RCC 7860 (cell line): Measurements from ENCODE around the gene TRAIP.
"Not testable (repeated sequence)": the region's sequence is repeated elsewhere in the genome, so short reads cannot be mapped to it uniquely, and the experiment has no call there.

Experiments
- DNase-seq: peaks from one replicate; pipeline ENCODE4 v3.0.0-alpha.2; 2015; ENCODE audit warnings: low spot score
- FAIRE-seq: peaks from 2 replicates; lab custom pipeline; 2012; peaks lifted over from hg19 to GRCh38; lab: Jason Lieb, UNC

TRAIP gene, protein sequence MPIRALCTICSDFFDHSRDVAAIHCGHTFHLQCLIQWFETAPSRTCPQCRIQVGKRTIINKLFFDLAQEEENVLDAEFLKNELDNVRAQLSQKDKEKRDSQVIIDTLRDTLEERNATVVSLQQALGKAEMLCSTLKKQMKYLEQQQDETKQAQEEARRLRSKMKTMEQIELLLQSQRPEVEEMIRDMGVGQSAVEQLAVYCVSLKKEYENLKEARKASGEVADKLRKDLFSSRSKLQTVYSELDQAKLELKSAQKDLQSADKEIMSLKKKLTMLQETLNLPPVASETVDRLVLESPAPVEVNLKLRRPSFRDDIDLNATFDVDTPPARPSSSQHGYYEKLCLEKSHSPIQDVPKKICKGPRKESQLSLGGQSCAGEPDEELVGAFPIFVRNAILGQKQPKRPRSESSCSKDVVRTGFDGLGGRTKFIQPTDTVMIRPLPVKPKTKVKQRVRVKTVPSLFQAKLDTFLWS

DNA sequence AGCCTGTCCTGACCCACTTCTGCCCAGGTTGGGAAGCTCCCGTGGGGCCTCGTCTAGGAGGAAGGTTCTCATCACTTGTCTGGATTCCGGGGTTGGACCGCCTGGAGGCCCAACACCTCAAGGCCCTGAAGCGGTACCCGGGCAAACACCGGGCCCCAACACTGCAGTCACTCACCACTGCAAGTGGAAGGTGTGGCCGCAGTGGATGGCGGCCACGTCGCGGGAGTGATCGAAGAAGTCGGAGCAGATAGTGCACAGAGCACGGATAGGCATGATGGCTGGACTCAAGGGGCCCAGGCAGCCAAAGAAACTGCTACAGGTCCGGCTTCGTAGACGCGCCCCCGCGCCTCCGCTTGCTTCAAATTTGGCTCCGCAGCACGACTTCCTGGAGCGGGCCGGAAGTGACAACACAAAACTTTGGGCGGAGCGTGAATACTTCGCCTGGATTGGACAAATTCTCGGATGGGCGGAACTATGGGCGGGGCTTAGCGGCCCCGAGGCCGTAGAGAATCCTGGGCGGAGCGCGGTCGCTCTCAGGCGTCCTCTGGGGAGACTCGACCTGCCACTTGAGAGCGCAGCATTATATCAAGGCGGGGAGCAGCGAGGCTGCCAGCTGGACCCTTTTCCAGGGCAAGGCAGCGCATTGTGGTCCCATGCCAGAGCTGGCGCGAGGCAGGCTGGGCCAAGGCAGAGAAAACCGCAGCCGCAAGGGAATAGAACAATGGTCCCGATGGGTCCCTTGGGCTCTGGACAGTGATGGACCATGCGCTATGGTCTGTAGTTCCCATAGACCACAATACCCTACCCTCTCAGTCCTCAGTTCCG, at the start of gene TRAIP:
TSS of gene TRAIP (minus strand) at position 384 of the 825 bp plus-strand sequence. CDS start at position 273, 111 bp downstream.
- FAIRE-seq (peak; percentile 86), DNase-seq (peak; percentile 77)

DNA sequence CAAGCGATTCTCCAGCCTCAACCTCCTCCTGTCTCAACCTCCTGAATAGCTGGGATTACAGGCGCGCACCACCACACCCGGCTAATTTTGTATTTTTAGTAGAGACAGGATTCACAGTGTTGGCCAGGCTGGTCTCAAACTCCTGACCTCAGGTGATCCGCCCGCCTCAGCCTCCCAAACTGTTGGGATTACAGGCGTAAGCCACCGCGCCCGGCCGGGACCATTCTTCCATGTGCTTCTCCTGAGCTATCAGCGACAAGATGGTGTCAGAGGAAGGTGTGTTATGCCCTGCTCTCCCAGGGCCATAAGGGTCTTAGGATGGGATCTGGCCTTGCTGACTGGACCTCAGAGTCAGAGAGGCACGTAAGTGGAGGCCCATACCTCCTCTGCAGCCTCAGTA, 48.1 kb upstream of the TRAIP start:
- FAIRE-seq, DNase-seq: not testable (repeated sequence)

DNA sequence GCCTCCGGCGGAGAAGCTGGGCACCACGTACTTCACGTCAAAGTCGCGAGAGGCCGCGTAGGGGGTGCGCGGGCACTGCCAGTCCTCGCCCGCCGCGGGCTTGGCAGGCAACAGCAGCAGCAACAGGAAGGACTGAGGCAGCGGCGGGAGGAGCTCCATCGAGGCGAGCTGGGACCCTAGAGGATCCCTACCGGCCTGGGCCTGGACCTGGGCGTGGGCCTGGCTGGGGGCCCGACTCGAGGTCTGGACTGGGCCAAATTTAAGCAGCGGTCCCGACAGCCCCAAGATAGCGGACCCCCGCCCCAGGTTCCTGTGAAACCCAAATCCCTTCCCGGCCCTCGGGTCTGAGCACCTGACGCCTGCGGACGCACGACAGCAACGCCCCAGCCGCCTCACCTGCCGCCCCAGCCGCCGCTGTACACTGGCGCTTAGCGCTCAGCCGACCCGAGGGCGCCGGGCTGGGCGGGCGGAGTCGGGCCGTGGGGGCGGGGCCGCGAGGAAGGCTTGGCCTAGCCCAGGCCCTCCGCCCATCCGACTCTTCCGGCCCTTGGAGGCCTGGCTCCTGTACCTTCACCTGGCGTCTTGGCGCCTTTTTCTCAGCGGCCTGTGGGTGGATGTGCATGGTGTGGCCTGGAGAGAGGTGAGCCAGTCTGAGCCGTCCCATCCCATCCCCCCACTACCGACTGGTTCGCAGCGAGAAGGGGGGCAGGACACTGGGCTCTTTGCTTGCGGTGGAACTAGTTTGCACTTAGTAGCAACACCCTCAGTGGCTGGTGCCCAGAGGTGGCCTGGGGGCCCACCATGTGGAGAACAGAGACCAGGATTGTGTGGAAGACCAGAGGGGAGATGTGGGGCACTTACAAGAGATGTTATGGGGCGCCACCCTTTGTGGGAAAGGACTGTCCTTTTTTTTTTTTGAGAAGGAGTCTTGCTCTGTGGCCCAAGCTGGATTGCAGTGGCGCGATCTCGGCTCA, 47.4 kb upstream of the TRAIP start, which contains the start of gene MST1R:
TSS of gene MST1R (minus strand) at position 423 of the 974 bp plus-strand sequence. CDS start at position 159, 264 bp downstream.
- no peak for FAIRE-seq
- DNase-seq = no peak

DNA sequence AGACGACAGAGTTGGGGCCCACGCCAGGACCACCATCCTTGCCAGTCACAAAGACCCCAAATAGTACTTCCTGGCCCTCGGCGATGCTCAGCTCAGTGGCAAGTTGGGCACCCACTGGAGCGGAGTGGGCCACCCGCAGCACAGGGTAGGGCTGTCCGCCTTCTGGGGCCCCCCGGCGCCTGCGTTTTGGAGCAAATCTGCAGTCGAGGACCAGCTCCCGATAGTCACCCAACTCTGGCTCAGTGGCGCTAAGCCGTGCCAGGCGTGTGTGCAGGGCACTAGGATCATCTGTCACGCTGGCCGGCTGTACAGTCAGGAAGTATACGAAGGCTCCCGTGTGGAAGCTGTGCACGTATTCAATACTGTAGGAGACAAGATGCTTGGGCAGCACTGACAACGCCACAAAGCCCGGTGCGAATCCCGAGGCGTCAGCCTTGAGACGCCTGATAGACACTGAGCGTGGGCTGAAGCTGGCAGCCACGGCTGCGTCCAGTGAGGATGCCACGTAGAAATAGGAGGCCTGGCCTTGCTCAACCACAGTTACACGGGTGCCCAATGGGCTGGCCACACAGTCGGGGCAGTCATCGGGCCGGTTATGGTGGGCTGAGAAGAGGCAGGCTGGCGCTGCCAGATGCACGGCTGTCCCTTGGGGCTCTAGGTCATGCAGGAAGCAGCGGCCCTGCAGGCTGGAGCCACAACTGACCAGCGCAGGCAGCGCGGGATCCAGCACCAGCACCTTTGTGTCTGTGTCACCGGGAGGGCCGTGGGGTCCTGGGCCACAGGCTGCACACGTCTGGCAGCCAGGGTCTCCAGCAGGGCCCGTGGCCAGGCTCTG, 46.4 kb upstream of the TRAIP start:
- FAIRE-seq (no peak), DNase-seq (no peak)

DNA sequence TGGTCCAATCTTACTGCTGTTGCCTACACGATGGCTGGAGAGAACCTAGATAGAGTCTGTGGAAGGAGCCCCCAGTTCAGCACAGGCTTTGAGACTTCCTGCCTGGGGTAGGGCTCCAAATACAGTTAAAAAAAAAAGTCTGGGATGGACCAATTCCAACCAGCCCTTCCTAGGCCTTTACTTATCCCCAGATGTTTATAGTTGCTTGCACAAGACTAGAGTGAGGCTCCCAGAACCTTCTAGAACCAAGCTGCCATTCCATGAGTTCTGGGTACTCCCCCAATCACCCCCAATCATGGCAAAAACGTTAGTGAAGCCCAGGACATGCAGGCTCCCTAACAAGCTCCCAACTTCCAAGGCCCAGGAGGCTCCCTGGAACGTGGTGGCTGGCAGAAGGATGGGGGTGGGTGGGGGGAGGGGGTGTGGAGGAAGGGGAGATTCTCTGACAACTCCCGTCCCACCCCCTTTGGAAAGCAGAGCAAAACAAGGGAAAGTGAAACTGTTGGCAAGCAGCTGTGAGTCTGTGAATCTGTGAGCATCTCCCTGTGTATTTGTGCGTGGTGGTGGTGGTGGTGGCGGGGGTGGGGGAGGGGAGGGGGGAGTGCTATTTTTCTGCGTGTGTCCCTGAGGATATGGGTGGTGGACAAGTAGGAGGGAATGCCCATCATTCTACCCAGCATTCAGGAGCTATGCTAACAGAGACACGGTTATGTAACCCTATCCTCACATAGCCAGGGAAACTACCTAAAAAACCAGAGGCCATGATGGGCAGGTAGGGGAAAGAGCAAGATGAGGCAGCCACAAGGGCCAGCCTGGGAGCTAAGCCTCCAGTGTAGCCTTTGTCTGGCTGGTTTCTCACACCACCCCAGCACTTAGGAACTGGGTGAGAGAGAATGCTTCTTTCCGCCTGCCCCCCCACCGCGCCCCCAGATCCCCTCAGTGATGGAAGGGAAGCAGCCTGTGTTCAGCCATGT, 45.3 kb upstream of the TRAIP start:
- FAIRE-seq = no peak
- DNase-seq = no peak

DNA sequence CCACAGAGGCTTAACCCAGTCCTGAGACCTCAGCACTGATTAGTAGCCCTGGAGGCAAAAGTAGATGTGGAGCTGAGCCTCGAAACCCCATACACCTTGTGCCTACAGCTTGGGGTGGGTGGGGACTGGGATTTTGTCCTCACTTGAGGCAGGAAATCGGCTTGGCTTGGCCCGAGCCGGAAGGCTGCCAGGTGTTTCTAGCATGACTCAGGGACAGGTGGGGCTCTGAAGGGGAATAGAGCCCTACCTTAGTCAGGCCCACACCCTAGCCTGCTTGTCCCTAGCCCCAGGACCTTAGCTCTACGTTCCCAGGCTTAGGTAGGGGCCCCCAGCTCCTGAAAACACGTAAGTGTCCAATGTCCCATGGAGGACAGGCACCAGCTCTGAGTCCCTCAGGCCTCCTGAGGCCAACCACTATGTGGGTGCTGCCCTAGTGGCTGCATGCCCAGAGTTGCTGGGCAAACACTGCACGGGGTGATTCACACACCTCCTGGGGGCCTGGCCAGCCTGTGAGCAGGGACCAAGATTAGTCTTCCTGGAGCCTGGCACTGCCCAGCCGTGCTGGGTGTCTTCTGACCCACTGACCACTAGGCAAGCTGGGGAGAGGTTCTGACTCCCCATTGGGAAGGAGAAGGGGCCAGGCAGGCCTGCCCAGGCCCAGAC, 44.3 kb upstream of the TRAIP start:
- DNase-seq = peak; percentile 74
- FAIRE-seq = peak; percentile 78

DNA sequence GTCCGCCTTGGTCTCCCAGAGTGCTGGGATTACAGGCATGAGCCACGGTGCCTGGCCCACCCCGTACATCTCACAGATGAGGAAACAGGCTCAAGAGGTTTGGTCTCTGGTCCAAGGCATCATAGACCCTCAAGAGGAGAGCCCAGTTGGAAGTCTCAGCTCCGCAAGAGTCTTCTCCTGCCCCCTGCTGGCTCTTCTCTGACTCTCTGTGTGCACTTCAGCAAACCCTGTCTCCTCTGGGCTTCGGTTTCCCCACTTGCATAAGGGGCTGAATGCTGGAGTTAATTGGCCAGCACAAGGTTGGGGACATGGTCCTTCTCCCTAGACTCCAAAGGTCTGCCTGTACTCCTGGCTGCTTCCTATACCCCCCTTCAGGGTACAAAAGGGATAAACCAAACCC, 43.5 kb upstream of the TRAIP start:
- FAIRE-seq (no peak), DNase-seq (no peak)

DNA sequence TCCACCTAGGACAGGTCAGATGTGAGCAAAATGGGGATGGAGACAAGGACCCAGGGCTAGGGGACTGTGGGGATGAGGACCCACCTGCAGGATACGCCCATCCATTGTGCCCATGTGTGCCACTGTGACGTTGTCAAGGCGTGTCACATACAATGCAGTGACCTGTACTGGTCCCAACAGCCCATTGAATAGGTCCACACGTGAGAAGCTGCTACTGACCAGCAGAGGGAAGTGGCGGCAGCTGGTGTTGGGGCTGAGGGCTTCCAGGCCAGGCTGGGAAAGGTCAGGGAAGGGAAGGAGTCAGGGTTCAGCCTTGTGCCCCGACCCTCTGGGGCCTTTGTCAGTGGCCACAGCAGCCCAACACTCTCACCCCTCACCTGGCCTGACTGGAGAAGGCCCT, 42.6 kb upstream of the TRAIP start:
- FAIRE-seq (no peak), DNase-seq (no peak)

DNA sequence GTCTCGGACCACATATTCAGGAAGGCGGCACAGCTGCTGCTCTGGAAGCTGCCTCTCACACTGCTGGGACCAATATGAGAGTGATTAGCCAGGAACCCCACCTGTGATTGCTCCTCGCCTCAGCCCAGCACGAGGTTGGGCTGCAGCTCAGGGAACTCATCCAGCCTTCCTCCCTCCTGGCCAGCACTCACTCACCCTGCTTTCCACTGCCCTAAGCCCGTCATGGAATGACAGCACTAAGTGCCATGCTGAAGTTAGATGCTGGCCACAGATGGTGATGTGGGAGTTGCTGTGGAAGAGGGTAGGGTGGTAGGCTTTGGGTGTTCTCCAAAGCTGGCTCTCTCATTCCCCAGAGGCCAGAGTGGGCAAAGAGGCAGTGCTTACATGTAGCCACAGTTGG, 40.0 kb upstream of the TRAIP start:
- no peak for DNase-seq
- FAIRE-seq = no peak

DNA sequence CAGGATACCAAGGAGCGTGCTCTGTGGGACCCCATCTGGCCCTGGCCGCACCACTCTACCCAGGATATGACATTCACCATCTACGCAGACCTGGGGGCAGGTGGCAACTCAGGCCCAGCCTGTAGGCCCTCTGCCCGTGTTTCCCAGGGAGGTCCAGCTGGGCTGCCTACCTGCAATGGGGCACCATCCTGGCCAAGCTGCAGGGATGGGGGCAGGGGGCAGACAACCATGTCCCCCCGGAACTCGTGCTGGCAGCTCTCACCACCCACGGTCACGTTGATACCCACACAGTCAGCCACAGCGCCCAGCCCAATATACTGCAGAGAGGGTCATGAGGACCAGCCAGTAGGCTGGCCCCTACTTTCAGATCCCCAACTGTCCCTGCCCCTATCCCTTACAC, 39.4 kb upstream of the TRAIP start:
- DNase-seq (no peak), FAIRE-seq (no peak)

DNA sequence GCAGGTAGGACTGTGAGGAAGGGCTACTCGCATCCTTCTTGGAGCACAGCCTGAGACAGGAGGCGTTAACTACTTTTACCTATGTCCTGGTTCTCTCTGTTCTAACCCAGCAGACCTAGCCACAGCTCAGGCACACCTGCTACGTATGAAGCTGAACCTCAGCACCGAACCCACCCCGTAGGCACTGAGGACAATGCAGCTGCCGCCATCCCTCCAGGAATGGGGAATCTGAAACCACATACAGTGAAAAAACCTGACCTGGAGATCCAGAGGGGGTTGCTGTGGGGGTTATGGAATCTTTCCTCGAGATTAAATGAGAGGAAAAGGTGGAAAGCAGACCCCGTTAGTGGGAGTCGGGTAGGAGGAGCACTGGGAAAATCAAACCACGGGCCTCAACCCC, 32.9 kb upstream of the TRAIP start:
- FAIRE-seq (no peak), DNase-seq (no peak)

DNA sequence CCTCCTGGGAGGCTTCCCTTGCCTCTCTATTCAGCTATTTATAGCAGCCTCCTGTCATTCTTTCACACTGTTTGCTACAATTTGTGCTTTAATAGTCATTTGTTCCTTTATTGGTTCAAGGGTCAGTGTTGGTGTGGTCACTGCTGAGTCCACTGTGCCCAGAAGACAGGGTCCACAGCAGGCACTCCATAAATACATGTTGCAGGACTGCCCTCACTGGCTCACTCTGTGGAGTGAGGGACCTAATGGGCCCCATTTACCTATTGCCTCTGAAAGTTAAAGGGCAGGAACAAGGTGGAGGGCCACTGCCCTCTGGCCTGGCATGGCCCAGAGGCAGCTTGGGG, 30.5 kb upstream of the TRAIP start:
- no peak for DNase-seq
- FAIRE-seq = no peak

DNA sequence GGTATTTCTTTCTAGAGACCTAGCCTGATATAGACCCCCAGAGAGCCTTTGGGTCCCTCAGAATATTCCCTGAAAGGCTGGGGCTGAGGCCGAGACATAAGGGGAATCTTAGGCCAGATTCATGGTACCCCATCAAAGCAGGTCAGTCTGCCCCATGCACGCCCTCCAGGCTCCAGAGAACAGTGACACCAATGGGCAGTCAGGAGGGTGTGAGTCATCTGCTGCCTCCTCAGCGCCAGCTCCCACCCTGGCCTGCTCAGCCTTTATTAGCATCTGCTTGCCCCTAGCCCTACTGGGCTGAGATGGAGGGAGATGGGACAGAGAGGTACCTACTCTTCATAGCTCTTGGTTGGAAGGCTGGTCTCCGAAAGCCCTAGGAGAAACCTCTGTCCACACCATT, 27.6 kb upstream of the TRAIP start:
- FAIRE-seq (no peak), DNase-seq (no peak)

DNA sequence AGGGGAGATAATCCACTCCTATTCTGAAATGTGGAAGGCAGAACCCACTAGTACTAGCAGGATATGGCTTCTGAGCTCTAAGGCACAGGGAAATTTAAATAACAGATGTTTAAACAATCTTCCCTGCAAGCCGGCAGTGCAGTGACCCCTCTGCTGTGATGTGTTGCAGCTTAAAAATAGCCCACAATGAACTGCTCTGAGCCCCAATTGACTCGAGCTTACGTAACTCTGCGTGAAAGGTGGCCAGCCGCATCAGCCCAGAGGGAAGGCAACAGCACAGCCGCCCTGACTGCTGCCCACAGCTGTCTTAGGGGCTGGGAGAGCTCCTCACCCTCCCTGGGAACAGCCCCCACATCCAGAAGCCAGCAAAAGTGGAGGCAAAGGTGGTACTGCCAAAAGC, 25.8 kb upstream of the TRAIP start:
- DNase-seq (no peak), FAIRE-seq (no peak)

DNA sequence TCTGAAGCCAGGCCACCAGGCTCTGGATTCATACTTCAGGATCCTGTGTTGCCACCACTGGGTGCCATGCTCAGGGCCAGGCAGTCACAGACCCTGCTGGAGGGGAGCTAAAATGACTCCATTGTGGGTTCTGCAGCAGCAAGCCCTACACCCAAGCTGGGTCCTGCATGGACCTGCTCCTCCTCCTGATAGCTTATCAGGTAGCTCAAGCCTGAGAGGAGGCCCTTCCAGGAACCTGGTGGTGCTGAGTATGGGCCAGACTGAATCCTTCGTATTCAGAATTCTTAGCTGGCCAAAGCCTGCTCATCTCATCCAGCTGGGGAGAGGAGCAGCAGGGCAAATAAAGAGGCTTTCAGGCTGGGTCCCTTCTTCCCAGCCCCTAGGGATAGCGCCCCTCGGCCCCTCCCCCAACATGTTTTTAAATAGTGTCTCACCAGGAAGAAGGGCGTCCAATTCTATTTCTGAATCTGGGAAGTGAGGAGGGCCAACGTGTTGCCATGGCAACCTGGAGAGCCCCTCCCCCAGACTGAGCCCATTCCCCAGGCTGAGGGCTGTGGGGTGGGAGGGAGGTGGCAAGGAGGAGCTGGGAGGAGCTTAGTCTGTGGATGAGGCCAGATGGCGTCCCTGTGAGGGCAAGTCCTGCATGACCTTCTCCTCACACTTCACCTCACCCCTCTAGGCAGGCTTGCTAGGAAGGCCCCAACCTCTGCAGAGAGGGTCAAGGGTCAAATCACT, 24.4 kb upstream of the TRAIP start:
- no peak for DNase-seq
- FAIRE-seq = no peak

DNA sequence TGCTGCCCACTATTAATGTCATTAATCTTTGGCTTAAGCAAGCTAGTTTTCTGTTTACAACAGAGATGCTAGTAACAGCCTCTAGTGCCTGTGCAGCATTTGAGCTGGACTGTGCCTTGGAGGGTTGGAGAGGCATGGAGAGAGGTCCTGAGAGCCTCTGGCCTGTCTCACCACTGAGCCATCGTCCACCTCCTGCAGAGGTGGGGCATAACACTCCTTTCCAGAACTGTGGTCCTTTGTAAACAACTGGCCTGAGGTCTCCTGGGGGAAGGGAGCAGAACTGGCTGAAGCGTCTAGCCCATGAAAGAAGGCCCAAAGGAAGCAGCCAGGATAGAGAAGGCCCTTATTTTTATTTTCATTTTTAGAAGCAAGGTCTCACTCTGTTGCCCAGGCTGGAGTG, 23.4 kb upstream of the TRAIP start:
- no peak for DNase-seq
- FAIRE-seq = no peak

DNA sequence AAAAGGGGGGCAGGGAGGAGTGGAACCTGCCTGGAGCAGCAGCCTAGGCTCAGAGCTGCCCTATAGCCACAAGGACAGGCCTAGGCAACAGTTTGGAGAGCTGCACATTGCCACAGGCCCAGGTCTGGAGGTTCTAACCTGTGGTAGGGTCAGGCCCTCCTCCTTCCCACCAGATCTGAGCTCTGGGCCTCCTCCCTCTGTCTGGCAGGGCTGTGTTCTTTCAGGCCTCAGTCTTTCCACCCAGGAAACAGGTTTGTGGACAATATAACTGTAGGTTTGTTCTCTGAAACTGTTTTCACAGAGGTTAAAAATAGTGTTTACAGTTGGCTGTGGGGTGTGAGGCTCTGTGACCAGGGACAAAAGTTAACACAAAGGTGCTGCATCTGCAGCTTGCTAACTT, 22.3 kb upstream of the TRAIP start:
- FAIRE-seq (no peak), DNase-seq (no peak)

DNA sequence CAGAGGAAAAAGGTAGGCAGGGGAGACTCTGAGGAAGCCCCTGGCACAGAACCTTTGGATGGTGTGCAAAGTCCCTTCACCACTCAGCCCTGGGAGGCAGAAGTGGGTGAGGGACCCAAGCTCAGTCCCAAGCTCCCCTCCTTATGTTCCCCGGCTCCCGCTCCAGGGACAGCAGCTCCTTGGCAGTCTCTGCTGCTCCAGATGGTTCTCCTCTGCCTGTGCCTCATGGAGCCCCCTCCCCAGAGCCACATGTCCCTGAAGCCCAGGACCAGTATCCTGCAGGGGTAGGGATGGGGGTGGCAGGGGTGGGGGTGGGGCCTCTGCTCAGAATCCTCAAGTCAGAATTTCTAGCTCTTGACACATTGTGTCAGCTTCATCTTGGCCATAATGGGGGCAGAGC, 21.4 kb upstream of the TRAIP start:
- DNase-seq = no peak
- FAIRE-seq = no peak
